ENCODE results near the gene KIRREL3. TPM values are rescaled to one million over a fixed set of nuclear protein-coding genes. Genes with fewer than 3 reads are reported as not detected.

Gene KIRREL3
- total and polyA plus RNA-seq, 2 of the 8 experiments (the other 6 are each of a cell fraction or from before 2014, with no cell fraction given) = 0.29 to 0.32 TPM

DNA sequence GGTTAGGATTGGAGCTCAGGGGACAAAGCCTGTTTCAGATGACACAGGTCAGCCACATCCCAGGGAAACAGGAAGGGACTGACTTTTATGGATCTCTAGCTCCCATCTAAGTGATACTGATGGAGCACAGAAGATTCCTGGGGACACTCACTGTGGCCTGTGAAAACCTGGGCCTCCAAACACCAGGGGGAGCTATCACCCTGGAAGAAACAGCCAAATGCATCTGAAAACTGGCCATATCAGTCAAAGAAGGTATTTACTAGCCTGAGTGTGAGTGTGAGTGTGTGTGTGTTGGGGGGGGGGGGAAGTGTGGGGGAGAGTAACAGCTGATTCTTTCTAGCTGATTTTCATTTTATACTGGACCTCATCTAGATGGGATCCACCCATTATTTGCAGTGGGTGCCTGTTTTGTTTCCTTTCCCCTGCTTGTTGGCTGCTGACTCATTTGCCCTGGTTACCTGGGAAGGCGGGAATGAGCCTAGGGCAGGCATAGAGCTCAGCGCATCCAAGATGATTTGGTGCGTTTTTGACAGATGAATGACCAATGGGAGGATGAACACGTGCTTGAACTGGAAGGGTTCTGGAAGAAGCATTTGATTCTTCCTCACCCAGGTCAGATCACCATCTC lies 284.0 kb downstream of the KIRREL3 start:
- H3K4me1 ChIP-seq (replicated peaks in 1 of 4; ENCODE audit: control insufficient read depth in 3 of 4, insufficient read depth in 4 of 4, low read length in 3 of 4) = peaks cover 0 to 7% (median 0%) of the 10 kb centered on the region in 4 experiments; a peak in 2 of 7 replicates
- no peak overlapping the region for H3K14ac ChIP-seq (ENCODE audit: insufficient read length)
- H3K4me2 ChIP-seq (ENCODE audit: insufficient read depth in 1 of 2, low read depth in 2 of 2, low read length in 2 of 2) = no peak overlapping the region
- no peaks in the 10 kb centered on the region for H3K79me2 ChIP-seq (ENCODE audit: control insufficient read depth in 1 of 2, insufficient read depth in 2 of 2, low read length in 2 of 2)
- TF ChIP-seq RAD21 (IDR thresholded peaks at IDR 0.05 in 1 of 2, conservative IDR thresholded peaks at IDR 0.05 in 1 of 2; ENCODE audit: low read depth in 2 of 2, low read length in 2 of 2) = peak; percentile 84 to 87
- TF ChIP-seq SIX5 (IDR thresholded peaks at IDR 0.05; ENCODE audit: low read depth, low read length) = no peak
- TF ChIP-seq, protein P1, sequence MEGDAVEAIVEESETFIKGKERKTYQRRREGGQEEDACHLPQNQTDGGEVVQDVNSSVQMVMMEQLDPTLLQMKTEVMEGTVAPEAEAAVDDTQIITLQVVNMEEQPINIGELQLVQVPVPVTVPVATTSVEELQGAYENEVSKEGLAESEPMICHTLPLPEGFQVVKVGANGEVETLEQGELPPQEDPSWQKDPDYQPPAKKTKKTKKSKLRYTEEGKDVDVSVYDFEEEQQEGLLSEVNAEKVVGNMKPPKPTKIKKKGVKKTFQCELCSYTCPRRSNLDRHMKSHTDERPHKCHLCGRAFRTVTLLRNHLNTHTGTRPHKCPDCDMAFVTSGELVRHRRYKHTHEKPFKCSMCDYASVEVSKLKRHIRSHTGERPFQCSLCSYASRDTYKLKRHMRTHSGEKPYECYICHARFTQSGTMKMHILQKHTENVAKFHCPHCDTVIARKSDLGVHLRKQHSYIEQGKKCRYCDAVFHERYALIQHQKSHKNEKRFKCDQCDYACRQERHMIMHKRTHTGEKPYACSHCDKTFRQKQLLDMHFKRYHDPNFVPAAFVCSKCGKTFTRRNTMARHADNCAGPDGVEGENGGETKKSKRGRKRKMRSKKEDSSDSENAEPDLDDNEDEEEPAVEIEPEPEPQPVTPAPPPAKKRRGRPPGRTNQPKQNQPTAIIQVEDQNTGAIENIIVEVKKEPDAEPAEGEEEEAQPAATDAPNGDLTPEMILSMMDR (IDR thresholded peaks at IDR 0.05; ENCODE audit: control extremely low read depth in 1 of 3, insufficient read depth in 1 of 3, low read depth in 1 of 3, low read length in 3 of 3) = peak; percentile 60 to 85 (median 78)
- TF ChIP-seq, protein P2, sequence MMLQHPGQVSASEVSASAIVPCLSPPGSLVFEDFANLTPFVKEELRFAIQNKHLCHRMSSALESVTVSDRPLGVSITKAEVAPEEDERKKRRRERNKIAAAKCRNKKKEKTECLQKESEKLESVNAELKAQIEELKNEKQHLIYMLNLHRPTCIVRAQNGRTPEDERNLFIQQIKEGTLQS (IDR thresholded peaks at IDR 0.05; ENCODE audit: insufficient read depth, low read depth, low read length) = peak; percentile 20; the same call in 1 of the 2 replicates
- TF ChIP-seq ASH2L (IDR thresholded peaks at IDR 0.05; ENCODE audit: low read length) = peak; percentile 99
- H3K9me3 ChIP-seq (ENCODE audit: insufficient read depth in 2 of 2, low read depth in 1 of 2, low read length in 1 of 2) = no peaks in the 10 kb centered on the region
- no peak overlapping the region for H2BK5ac ChIP-seq (ENCODE audit: low read depth, low read length)
- no peak overlapping the region for H3K4ac ChIP-seq (replicated peaks; ENCODE audit: insufficient read length, low read depth, low read length)
- no peak overlapping the region for H2BK120ac ChIP-seq (replicated peaks; ENCODE audit: low read depth, low read length)
- no peak overlapping the region for H3K27ac ChIP-seq (ENCODE audit: low read depth, low read length)
- WGBS, 2 experiments (ENCODE audit: extremely low coverage in 1 of 2, insufficient coverage in 1 of 2, insufficient read length in 1 of 2, insufficient replicate concordance in 2 of 2, low coverage in 1 of 2, low lambda C conversion rate in 2 of 2, missing lambda C conversion rate in 1 of 2) = 81% methylated on average over 4 of the region's 4 CpGs; no CpG with 5 or more reads in 1 of the 2 experiments
- no peaks in the 10 kb centered on the region; the same call in 1 of the 2 replicates for H3K79me1 ChIP-seq (ENCODE audit: low read depth, low read length)
- POLR2A ChIA-PET (ENCODE audit: partially characterized antibody) = interaction anchor here (1.3 kb wide), 1 partner anchor 18 kb away, joined by 3 read pairs; no protein-coding TSS in a partner anchor
- H3K36me3 ChIP-seq (ENCODE audit: control insufficient read depth in 2 of 4, insufficient read depth in 4 of 4, low read length in 3 of 4) = no peaks in the 10 kb centered on the region
- H2BK15ac ChIP-seq (ENCODE audit: low read length) = peak overlapping the region; percentile 67; the same call in 1 of the 2 replicates
- H3K56ac ChIP-seq (replicated peaks; ENCODE audit: insufficient read length, low read depth, low read length) = no peak overlapping the region
- H4K20me1 ChIP-seq (replicated peaks in 1 of 2; ENCODE audit: control insufficient read depth in 1 of 2, insufficient read depth in 2 of 2, low read length in 2 of 2) = no peaks in the 10 kb centered on the region
- H2BK20ac ChIP-seq (ENCODE audit: low read length) = no peak overlapping the region
- CTCF ChIA-PET (ENCODE audit: partially characterized antibody) = interaction anchor here (0.6 to 7.2 kb wide), 86 partner anchors 10 to 1094 kb away, joined by 3 to 76 read pairs (median 4); no protein-coding TSS in a partner anchor
- no peaks in the 10 kb centered on the region for H3K23me2 ChIP-seq (ENCODE audit: low read depth, low read length)
- DNase-seq (ENCODE audit: low read depth in 1 of 2, low spot score in 2 of 2) (peak in 1 of 2 experiments; percentile 83), FAIRE-seq (peak; percentile 75)
- H3K18ac ChIP-seq (ENCODE audit: extremely low read depth, low read length) = no peak overlapping the region
- H3K27me3 ChIP-seq (replicated peaks in 1 of 4; ENCODE audit: control insufficient read depth in 3 of 4, extremely low read depth in 1 of 4, insufficient read depth in 3 of 4, low read length in 3 of 4) = no peaks in the 10 kb centered on the region
- H3K23ac ChIP-seq (ENCODE audit: insufficient read length) = no peak overlapping the region
- H4K5ac ChIP-seq (ENCODE audit: insufficient read length, low read depth, low read length) = no peak overlapping the region
- H2AK5ac ChIP-seq (ENCODE audit: low read depth, low read length) = no peak overlapping the region
- no peak overlapping the region for H4K8ac ChIP-seq (ENCODE audit: extremely low read depth, insufficient read depth, low read length)
- 0 out of 2 replicates have a peak overlapping the region, but pooled peaks have one; percentile 42 for H2AFZ ChIP-seq (ENCODE audit: low read length)
- H4K91ac ChIP-seq (replicated peaks; ENCODE audit: insufficient read length, low read length) = no peak overlapping the region
- no peak overlapping the region for H3K4me3 ChIP-seq (ENCODE audit: extremely low read depth in 1 of 4, insufficient read depth in 2 of 4, low read depth in 3 of 4, low read length in 4 of 4)
- no peak overlapping the region for H3K9ac ChIP-seq (replicated peaks in 1 of 4; ENCODE audit: extremely low read depth in 1 of 4, low read depth in 3 of 4, low read length in 3 of 4)
- no peak overlapping the region for H2BK12ac ChIP-seq (ENCODE audit: low read depth, low read length)

Measured in H1 (cell line).